ENCODE data around the gene USP28.

The USP28 gene

GRCh38 chr11:113876074-113876797, 864 bp upstream of the USP28 start:
- peak; percentile 56 for DNase-seq

- no peak for DNase-seq
Measured at GRCh38 chr11:113874581-113875233, 665 bp downstream of the USP28 start.

GRCh38 chr11:113874096-113874495, 1.3 kb downstream of the USP28 start:
- DNase-seq: no peak

- DNase-seq: no peak
Measured at GRCh38 chr11:113873236-113873626, 2.1 kb downstream of the USP28 start.

- DNase-seq: no peak
Measured at GRCh38 chr11:113871336-113871735, 4.0 kb downstream of the USP28 start.

- no peak for DNase-seq
Measured at GRCh38 chr11:113867843-113868503, 7.4 kb downstream of the USP28 start.

- no peak for DNase-seq
Measured at GRCh38 chr11:113865873-113866272, 9.5 kb downstream of the USP28 start.

GRCh38 chr11:113864410-113864809, 11.0 kb downstream of the USP28 start:
- DNase-seq: no peak

GRCh38 chr11:113862435-113862834, 12.9 kb downstream of the USP28 start:
- no peak for DNase-seq

- DNase-seq: no peak
Measured at GRCh38 chr11:113859665-113860064, 15.7 kb downstream of the USP28 start.

- no peak for DNase-seq
Measured at GRCh38 chr11:113856966-113857759, 18.2 kb downstream of the USP28 start.

- DNase-seq: no peak
Measured at GRCh38 chr11:113855803-113856202, 19.6 kb downstream of the USP28 start.

- no peak for DNase-seq
Measured at GRCh38 chr11:113850188-113850587, 25.2 kb downstream of the USP28 start.

GRCh38 chr11:113849713-113850112, 25.7 kb downstream of the USP28 start:
- DNase-seq: no peak

- no peak for DNase-seq
Measured at GRCh38 chr11:113847580-113847979, 27.8 kb downstream of the USP28 start.

GRCh38 chr11:113847111-113847510, 28.3 kb downstream of the USP28 start:
- DNase-seq: no peak

- DNase-seq: no peak
Measured at GRCh38 chr11:113841691-113842090, 33.7 kb downstream of the USP28 start.

- no peak for DNase-seq
Measured at GRCh38 chr11:113840932-113841664, 34.3 kb downstream of the USP28 start.

GRCh38 chr11:113839842-113840241, 35.5 kb downstream of the USP28 start:
- no peak for DNase-seq

- no peak for DNase-seq
Measured at GRCh38 chr11:113838005-113838404, 37.4 kb downstream of the USP28 start.

GRCh38 chr11:113835306-113835705, 40.1 kb downstream of the USP28 start:
- DNase-seq: no peak

- DNase-seq: no peak
Measured at GRCh38 chr11:113833151-113833550, 42.2 kb downstream of the USP28 start.

- no peak for DNase-seq
Measured at GRCh38 chr11:113831314-113831713, 44.1 kb downstream of the USP28 start.

Measured in DMS79 (cell line).